Prostate gland (tissue), 2 donors: Measurements from ENCODE around the gene SPR. TPM values are rescaled to one million over a fixed set of nuclear protein-coding genes. Genes with fewer than 3 reads are reported as not detected.

ENCODE experiments used
- DNase-seq: peaks from one replicate; pipeline ENCODE4 v3.0.0-alpha.2; 2019; ENCODE audit warnings: low spot score
- H3K27ac ChIP-seq, 2 donors: fragments of 200-600 bp; sonication (generic); 2 replicates each; pipeline ENCODE4 v1.5.1; 2017 to 2019
- H3K27me3 ChIP-seq: fragments of 200-600 bp; sonication (generic); replicated peaks from 2 replicates; pipeline ENCODE4 v1.5.1; 2019; ENCODE audit not compliant: insufficient read depth
- H3K36me3 ChIP-seq, 2 donors: fragments of 200-600 bp; sonication (generic); 1 replicate in 1 of 2; 2 replicates in 1 of 2; pipeline versions ENCODE4 v1.5.1 to v1.8.1; 2017 to 2019
- H3K4me1 ChIP-seq: fragments of 200-600 bp; sonication (generic); replicated peaks from 2 replicates; pipeline ENCODE4 v1.5.1; 2019
- H3K4me3 ChIP-seq, 2 donors: fragments of 200-600 bp; sonication (generic); 2 replicates each; pipeline ENCODE4 v1.5.1; 2017 to 2019
- H3K9me3 ChIP-seq: fragments of 200-600 bp; sonication (generic); 2 replicates; pipeline ENCODE4 v1.5.1; 2017
- POLR2A ChIP-seq: fragments of 450-650 bp; IDR thresholded peaks from one replicate; pipeline ENCODE4 v1.6.1; 2016; ENCODE audit warnings: antibody characterized with exemption, mild to moderate bottlenecking
- POLR2AphosphoS5 ChIP-seq: sonication (generic); formaldehyde crosslinking; IDR thresholded peaks from one replicate; pipeline ENCODE4 v1.6.1; 2017; ENCODE audit warnings: antibody characterized with exemption
- WGBS: methylation state at CpG from one replicate; pipeline ENCODE4 v1.1.5; 2018; 5-methylcytosine and 5-hydroxymethylcytosine counted together
- intact Hi-C: fragments of 100-400 bp; cut with DNase I; formaldehyde crosslinking; loops from one replicate; pipeline ENCODE4 v1.14.2; 2022
- total RNA-seq, 2 donors: library from RNA; depleted of rRNA; stranded (reverse); fragments of >200 nt; gene quantifications; one replicate each; pipeline ENCODE4 v1.1.0, GENCODE V29; 2016
- TF ChIP-seq, protein P1 (sequence below), 4 experiments: fragments of 200-600 bp in 2 of 4; fragments of 450-650 bp in 2 of 4; sonication (generic) in 2 of 4; IDR thresholded peaks; 1 replicate in 3 of 4; 2 replicates in 1 of 4; pipeline ENCODE4 v1.5.1; 2016 to 2019; ENCODE audit warnings: antibody characterized with exemption in 4 of 4, mild to moderate bottlenecking in 2 of 4, moderate library complexity in 2 of 4

SPR gene
- total RNA-seq, 2 donors from 2014 or later = 42.5 to 91.5 TPM

DNA sequence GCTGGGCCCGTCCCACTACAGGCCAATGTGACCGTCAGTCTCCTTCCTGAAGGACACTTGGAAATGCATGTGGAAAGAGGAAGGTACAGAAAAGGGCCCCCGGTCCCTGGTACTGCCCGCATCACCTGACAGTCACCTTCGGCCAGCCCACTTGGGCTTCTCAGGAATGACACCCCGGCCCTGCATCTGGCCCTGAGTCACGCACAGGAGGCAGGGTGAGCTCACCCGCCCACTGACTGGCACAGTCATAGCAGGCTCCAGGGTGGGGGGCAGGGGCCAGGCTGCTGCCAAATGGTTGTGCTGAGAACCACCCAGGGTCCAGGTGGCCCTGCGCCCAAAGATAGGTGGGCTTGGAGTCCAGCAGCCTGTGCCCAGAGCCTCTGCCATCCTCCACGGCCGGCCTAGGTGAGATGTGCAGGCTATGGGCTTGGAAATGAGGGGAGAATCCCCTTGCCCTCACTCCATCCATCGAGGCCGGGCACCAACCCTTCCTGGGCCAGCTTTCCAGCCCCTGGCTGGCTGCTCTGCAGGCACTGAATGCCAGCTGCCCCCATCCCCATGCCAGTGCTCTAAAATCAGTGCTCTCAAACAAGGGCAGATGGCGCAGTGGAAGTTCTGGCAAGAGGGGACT is 44.2 kb downstream of the SPR start:
- 88% methylated on average over 11 of the region's 14 CpGs for WGBS
- no peaks in the 10 kb centered on the region for H3K36me3 ChIP-seq
- no peak overlapping the region for H3K4me3 ChIP-seq
- H3K27ac ChIP-seq = no peak overlapping the region
- no peak for TF ChIP-seq POLR2A
- TF ChIP-seq, protein P1, sequence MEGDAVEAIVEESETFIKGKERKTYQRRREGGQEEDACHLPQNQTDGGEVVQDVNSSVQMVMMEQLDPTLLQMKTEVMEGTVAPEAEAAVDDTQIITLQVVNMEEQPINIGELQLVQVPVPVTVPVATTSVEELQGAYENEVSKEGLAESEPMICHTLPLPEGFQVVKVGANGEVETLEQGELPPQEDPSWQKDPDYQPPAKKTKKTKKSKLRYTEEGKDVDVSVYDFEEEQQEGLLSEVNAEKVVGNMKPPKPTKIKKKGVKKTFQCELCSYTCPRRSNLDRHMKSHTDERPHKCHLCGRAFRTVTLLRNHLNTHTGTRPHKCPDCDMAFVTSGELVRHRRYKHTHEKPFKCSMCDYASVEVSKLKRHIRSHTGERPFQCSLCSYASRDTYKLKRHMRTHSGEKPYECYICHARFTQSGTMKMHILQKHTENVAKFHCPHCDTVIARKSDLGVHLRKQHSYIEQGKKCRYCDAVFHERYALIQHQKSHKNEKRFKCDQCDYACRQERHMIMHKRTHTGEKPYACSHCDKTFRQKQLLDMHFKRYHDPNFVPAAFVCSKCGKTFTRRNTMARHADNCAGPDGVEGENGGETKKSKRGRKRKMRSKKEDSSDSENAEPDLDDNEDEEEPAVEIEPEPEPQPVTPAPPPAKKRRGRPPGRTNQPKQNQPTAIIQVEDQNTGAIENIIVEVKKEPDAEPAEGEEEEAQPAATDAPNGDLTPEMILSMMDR (IDR thresholded peaks at IDR 0.05) = no peak
- TF ChIP-seq POLR2AphosphoS5 = no peak
- intact Hi-C loops = no loop called here
- H3K27me3 ChIP-seq = peaks cover 5% of the 10 kb centered on the region
- H3K9me3 ChIP-seq = no peaks in the 10 kb centered on the region
- no peaks in the 10 kb centered on the region for H3K4me1 ChIP-seq
- DNase-seq = no peak

DNA sequence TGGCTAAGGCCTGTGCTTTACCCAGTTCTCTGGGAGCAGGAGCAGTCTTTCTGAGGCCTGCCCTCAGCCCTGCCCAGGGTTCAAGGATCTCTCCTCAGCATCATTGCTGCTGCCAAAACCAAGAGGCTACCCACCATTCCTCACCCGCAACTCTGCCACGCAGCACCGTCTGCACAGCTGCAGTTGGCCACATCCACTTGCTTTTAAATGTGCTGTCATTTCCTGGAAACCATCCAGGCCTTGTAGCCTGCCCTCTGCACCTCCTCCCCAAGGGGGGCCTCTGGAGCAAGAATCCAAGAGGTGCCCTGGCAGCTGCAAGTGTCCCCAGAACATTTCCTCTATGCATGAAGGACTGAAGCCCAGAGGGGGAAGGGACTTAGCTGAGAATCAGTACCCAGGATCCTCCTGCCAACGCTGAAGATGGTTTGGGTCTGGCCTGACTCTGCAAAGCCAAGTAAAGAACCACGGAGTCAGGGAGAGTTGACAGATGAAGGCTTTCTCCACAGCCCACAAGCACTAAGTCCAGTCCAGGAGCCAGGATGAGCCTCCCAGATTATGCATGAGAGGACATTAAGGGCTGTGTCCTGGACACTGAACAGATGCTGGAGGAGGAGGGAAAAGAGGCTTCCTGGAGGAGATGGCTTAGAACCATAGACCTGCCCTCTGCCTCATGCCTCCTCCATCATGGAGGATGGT is 45.0 kb downstream of the SPR start:
- 56% methylated on average over 5 of the region's 5 CpGs for WGBS
- H3K4me1 ChIP-seq = no peaks in the 10 kb centered on the region
- no peaks in the 10 kb centered on the region for H3K36me3 ChIP-seq
- H3K27me3 ChIP-seq = no peaks in the 10 kb centered on the region
- DNase-seq = no peak
- TF ChIP-seq, protein P1 (IDR thresholded peaks at IDR 0.05) = no peak
- TF ChIP-seq POLR2A (no peak), POLR2AphosphoS5 (no peak)
- intact Hi-C loops = no loop called here
- H3K4me3 ChIP-seq = no peak overlapping the region
- no peaks in the 10 kb centered on the region for H3K9me3 ChIP-seq
- no peak overlapping the region for H3K27ac ChIP-seq

DNA sequence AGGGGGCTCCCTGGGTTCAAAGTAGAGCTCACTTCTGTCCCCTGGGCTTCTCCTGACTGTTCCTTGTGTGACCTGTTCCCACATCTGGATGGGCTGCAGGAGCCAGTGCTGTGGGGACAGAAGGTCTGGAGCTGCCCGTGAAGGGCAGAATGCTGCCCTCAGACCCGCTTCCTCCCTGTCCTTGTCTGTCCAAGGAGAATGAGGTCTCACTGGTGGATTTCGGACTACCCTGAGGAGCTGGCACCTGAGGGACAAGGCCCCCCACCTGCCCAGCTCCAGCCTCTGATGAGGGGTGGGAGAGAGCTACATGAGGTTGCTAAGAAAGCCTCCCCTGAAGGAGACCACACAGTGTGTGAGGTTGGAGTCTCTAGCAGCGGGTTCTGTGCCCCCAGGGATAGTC is 45.6 kb downstream of the SPR start:
- H3K27me3 ChIP-seq = no peaks in the 10 kb centered on the region
- 90% methylated on average over 4 of the region's 4 CpGs for WGBS

DNA sequence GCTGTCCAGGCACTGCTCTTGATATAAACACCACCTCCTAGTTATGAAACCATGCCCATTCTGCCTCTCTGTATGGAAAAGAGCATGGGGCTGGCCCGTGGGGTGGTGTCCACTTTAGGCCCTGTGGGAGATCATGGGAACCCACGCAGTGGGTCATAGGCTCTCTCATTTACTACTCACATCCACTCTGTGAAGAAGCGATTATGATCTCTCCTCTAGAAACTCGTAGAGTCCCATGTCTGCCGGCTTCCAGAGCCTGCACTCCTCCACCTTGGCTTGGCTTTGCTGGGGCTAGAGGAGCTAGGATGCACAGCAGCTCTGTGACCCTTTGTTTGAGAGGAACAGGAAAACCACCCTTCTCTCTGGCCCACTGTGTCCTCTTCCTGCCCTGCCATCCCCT is 46.0 kb downstream of the SPR start:
- TF ChIP-seq, protein P1 (IDR thresholded peaks at IDR 0.05) = no peak
- TF ChIP-seq POLR2AphosphoS5 (no peak), POLR2A (no peak)

More for the DNA sequence above, 45.6 kb downstream of the SPR start:
- TF ChIP-seq, protein P1 (IDR thresholded peaks at IDR 0.05) = no peak
- TF ChIP-seq POLR2A (no peak), POLR2AphosphoS5 (no peak)
- H3K9me3 ChIP-seq = no peaks in the 10 kb centered on the region
- intact Hi-C loops = no loop called here
- H3K4me3 ChIP-seq = no peak overlapping the region
- H3K27ac ChIP-seq = no peak overlapping the region
- no peak for DNase-seq
- H3K4me1 ChIP-seq = no peaks in the 10 kb centered on the region
- no peaks in the 10 kb centered on the region for H3K36me3 ChIP-seq

More for the DNA sequence above, 46.0 kb downstream of the SPR start:
- WGBS = 93% methylated on average over 5 of the region's 5 CpGs
- Histone ChIP-seq H3K9me3 (no peaks in the 10 kb centered on the region), H3K36me3 (no peaks in the 10 kb centered on the region), H3K27ac (no peak overlapping the region), H3K27me3 (no peaks in the 10 kb centered on the region), H3K4me3 (no peak overlapping the region), H3K4me1 (no peaks in the 10 kb centered on the region)
- DNase-seq = no peak
- intact Hi-C loops = no loop called here
